ENCODE data around the gene C1QTNF1. TPM values are rescaled to one million over a fixed set of nuclear protein-coding genes. Genes with fewer than 3 reads are reported as not detected.

Gene C1QTNF1
- polyA plus RNA-seq, 1 donor, result 3.1 TPM

GRCh38 chr17:78993241-78993956 lies 30.6 kb upstream of the C1QTNF1 start:
- Histone ChIP-seq H3K9me3 (ENCODE audit: control insufficient read depth, low read depth, low read length) (peaks cover 10% of the 10 kb centered on the region), H3K36me3 (ENCODE audit: control insufficient read depth, insufficient read depth, low read length) (peaks cover 81% of the 10 kb centered on the region), H3K27ac (ENCODE audit: low read length) (no peak overlapping the region), H3K4me3 (ENCODE audit: low read length) (no peak overlapping the region), H3K27me3 (ENCODE audit: control insufficient read depth, insufficient read depth, low read length) (no peaks in the 10 kb centered on the region), H3K4me1 (ENCODE audit: control insufficient read depth, insufficient read depth, low read length) (peaks cover 9% of the 10 kb centered on the region)
- no CpG with 5 or more reads among the region's 49 CpGs for WGBS (ENCODE audit: insufficient coverage, low lambda C conversion rate)
- no peak for DNase-seq

GRCh38 chr17:78993981-78994671 lies 29.8 kb upstream of the C1QTNF1 start:
- no peak for DNase-seq
- Histone ChIP-seq H3K4me1 (ENCODE audit: control insufficient read depth, insufficient read depth, low read length) (peaks cover 9% of the 10 kb centered on the region), H3K27me3 (ENCODE audit: control insufficient read depth, insufficient read depth, low read length) (no peaks in the 10 kb centered on the region), H3K27ac (ENCODE audit: low read length) (no peak overlapping the region), H3K4me3 (ENCODE audit: low read length) (no peak overlapping the region), H3K9me3 (ENCODE audit: control insufficient read depth, low read depth, low read length) (peaks cover 10% of the 10 kb centered on the region), H3K36me3 (ENCODE audit: control insufficient read depth, insufficient read depth, low read length) (peaks cover 88% of the 10 kb centered on the region)
- 100% methylated on average over 1 of the region's 22 CpGs for WGBS (ENCODE audit: insufficient coverage, low lambda C conversion rate)

- Histone ChIP-seq H3K4me3 (ENCODE audit: low read length) (no peak overlapping the region), H3K9me3 (ENCODE audit: control insufficient read depth, low read depth, low read length) (peaks cover 10% of the 10 kb centered on the region), H3K4me1 (ENCODE audit: control insufficient read depth, insufficient read depth, low read length) (peaks cover 9% of the 10 kb centered on the region), H3K27me3 (ENCODE audit: control insufficient read depth, insufficient read depth, low read length) (no peaks in the 10 kb centered on the region), H3K27ac (ENCODE audit: low read length) (no peak overlapping the region), H3K36me3 (ENCODE audit: control insufficient read depth, insufficient read depth, low read length) (peaks cover 91% of the 10 kb centered on the region)
- no CpG with 5 or more reads among the region's 34 CpGs for whole genome bisulfite sequencing (ENCODE audit: insufficient coverage, low lambda C conversion rate)
- DNase-seq, result no peak
Observed at GRCh38 chr17:78995022-78995760, 28.8 kb upstream of the C1QTNF1 start.

- Histone ChIP-seq H3K36me3 (ENCODE audit: control insufficient read depth, insufficient read depth, low read length) (peaks cover 85% of the 10 kb centered on the region), H3K27me3 (ENCODE audit: control insufficient read depth, insufficient read depth, low read length) (no peaks in the 10 kb centered on the region), H3K4me3 (ENCODE audit: low read length) (no peak overlapping the region), H3K9me3 (ENCODE audit: control insufficient read depth, low read depth, low read length) (peaks cover 10% of the 10 kb centered on the region), H3K27ac (ENCODE audit: low read length) (no peak overlapping the region), H3K4me1 (ENCODE audit: control insufficient read depth, insufficient read depth, low read length) (peaks cover 9% of the 10 kb centered on the region)
- DNase-seq, result peak in 1 of 2 donors; percentile 45
- 43% methylated on average over 1 of the region's 18 CpGs for WGBS (ENCODE audit: insufficient coverage, low lambda C conversion rate)
Observed at GRCh38 chr17:78995761-78996451, 28.1 kb upstream of the C1QTNF1 start.

GRCh38 chr17:78996781-78997201 lies 27.2 kb upstream of the C1QTNF1 start:
- DNase-seq, result no peak
- H3K27ac ChIP-seq (ENCODE audit: low read length), result no peak overlapping the region
- H3K36me3 ChIP-seq (ENCODE audit: control insufficient read depth, insufficient read depth, low read length), result peaks cover 77% of the 10 kb centered on the region
- H3K27me3 ChIP-seq (ENCODE audit: control insufficient read depth, insufficient read depth, low read length), result no peaks in the 10 kb centered on the region
- WGBS (ENCODE audit: insufficient coverage, low lambda C conversion rate), result no CpG with 5 or more reads among the region's 16 CpGs
- no peak overlapping the region for H3K4me3 ChIP-seq (ENCODE audit: low read length)
- peaks cover 10% of the 10 kb centered on the region for H3K9me3 ChIP-seq (ENCODE audit: control insufficient read depth, low read depth, low read length)
- peaks cover 9% of the 10 kb centered on the region for H3K4me1 ChIP-seq (ENCODE audit: control insufficient read depth, insufficient read depth, low read length)

- WGBS (ENCODE audit: insufficient coverage, low lambda C conversion rate), result no CpG with 5 or more reads among the region's 27 CpGs
- DNase-seq, result no peak
- H3K4me3 ChIP-seq (ENCODE audit: low read length), result no peak overlapping the region
- peaks cover 76% of the 10 kb centered on the region for H3K36me3 ChIP-seq (ENCODE audit: control insufficient read depth, insufficient read depth, low read length)
- no peak overlapping the region for H3K27ac ChIP-seq (ENCODE audit: low read length)
- H3K27me3 ChIP-seq (ENCODE audit: control insufficient read depth, insufficient read depth, low read length), result no peaks in the 10 kb centered on the region
- peaks cover 10% of the 10 kb centered on the region for H3K9me3 ChIP-seq (ENCODE audit: control insufficient read depth, low read depth, low read length)
- H3K4me1 ChIP-seq (ENCODE audit: control insufficient read depth, insufficient read depth, low read length), result peaks cover 9% of the 10 kb centered on the region
Observed at GRCh38 chr17:78997231-78997741, 26.7 kb upstream of the C1QTNF1 start.

GRCh38 chr17:78997881-78998280 lies 26.1 kb upstream of the C1QTNF1 start:
- no peak overlapping the region for H3K4me3 ChIP-seq (ENCODE audit: low read length)
- H3K36me3 ChIP-seq (ENCODE audit: control insufficient read depth, insufficient read depth, low read length), result peaks cover 77% of the 10 kb centered on the region
- H3K27ac ChIP-seq (ENCODE audit: low read length), result no peak overlapping the region
- H3K4me1 ChIP-seq (ENCODE audit: control insufficient read depth, insufficient read depth, low read length), result peaks cover 9% of the 10 kb centered on the region
- no peak for DNase-seq
- 86% methylated on average over 3 of the region's 6 CpGs for WGBS (ENCODE audit: insufficient coverage, low lambda C conversion rate)
- peaks cover 10% of the 10 kb centered on the region for H3K9me3 ChIP-seq (ENCODE audit: control insufficient read depth, low read depth, low read length)
- no peaks in the 10 kb centered on the region for H3K27me3 ChIP-seq (ENCODE audit: control insufficient read depth, insufficient read depth, low read length)

GRCh38 chr17:78998311-78999055 lies 25.5 kb upstream of the C1QTNF1 start:
- peaks cover 73% of the 10 kb centered on the region for H3K36me3 ChIP-seq (ENCODE audit: control insufficient read depth, insufficient read depth, low read length)
- H3K9me3 ChIP-seq (ENCODE audit: control insufficient read depth, low read depth, low read length), result peaks cover 9% of the 10 kb centered on the region
- no CpG with 5 or more reads among the region's 28 CpGs for WGBS (ENCODE audit: insufficient coverage, low lambda C conversion rate)
- no peaks in the 10 kb centered on the region for H3K27me3 ChIP-seq (ENCODE audit: control insufficient read depth, insufficient read depth, low read length)
- H3K27ac ChIP-seq (ENCODE audit: low read length), result no peak overlapping the region
- DNase-seq, result no peak
- no peak overlapping the region for H3K4me3 ChIP-seq (ENCODE audit: low read length)
- H3K4me1 ChIP-seq (ENCODE audit: control insufficient read depth, insufficient read depth, low read length), result peaks cover 9% of the 10 kb centered on the region

GRCh38 chr17:78999056-78999768 lies 24.8 kb upstream of the C1QTNF1 start:
- H3K27me3 ChIP-seq (ENCODE audit: control insufficient read depth, insufficient read depth, low read length), result no peaks in the 10 kb centered on the region
- peaks cover 66% of the 10 kb centered on the region for H3K36me3 ChIP-seq (ENCODE audit: control insufficient read depth, insufficient read depth, low read length)
- H3K27ac ChIP-seq (ENCODE audit: low read length), result no peak overlapping the region
- H3K9me3 ChIP-seq (ENCODE audit: control insufficient read depth, low read depth, low read length), result peaks cover 5% of the 10 kb centered on the region
- no peak for DNase-seq
- H3K4me1 ChIP-seq (ENCODE audit: control insufficient read depth, insufficient read depth, low read length), result peaks cover 9% of the 10 kb centered on the region
- no peak overlapping the region for H3K4me3 ChIP-seq (ENCODE audit: low read length)
- no CpG with 5 or more reads among the region's 17 CpGs for WGBS (ENCODE audit: insufficient coverage, low lambda C conversion rate)
